WTC11 (cell line): Measurements from ENCODE around the gene OTOP1. TPM values are rescaled to one million over a fixed set of nuclear protein-coding genes. Genes with fewer than 3 reads are reported as not detected.
A peak's percentile ranks its signal among the peaks of the same experiment; 100 is the strongest.

Experiments used
- ATAC-seq: fragments of 200-7000 bp; cut with Tn5 transposase; 2 replicates; pipeline ENCODE4 v1.10.0; 2021; ENCODE audit warnings: mild to moderate bottlenecking, moderate library complexity
- CTCF ChIA-PET: fragments of 300-600 bp; sonication (Branson Sonifier 250); formaldehyde crosslinking; loops from one replicate; lab custom pipeline; 2021; ENCODE audit warnings: antibody characterized with exemption; lab: Charles Lee
- POLR2A ChIA-PET: fragments of 350-600 bp; sonication (Branson Sonifier 250); formaldehyde crosslinking; loops from one replicate; lab custom pipeline; 2021; ENCODE audit warnings: antibody characterized with exemption; lab: Charles Lee
- DNase-seq: peaks from one replicate; pipeline ENCODE4 v3.0.0; 2021; ENCODE audit warnings: low spot score
- H3K27ac Mint-ChIP-seq: 2 replicates; pipeline ENCODE4 v1.8.0; 2021; ENCODE audit warnings: mixed read lengths
- H3K27me3 Mint-ChIP-seq: 2 replicates; pipeline ENCODE4 v1.8.0; 2021; ENCODE audit warnings: low read depth, mild to moderate bottlenecking, moderate library complexity, mixed read lengths
- H3K36me3 Mint-ChIP-seq: 2 replicates; pipeline ENCODE4 v1.8.0; 2021; ENCODE audit warnings: mixed read lengths
- H3K4me1 Mint-ChIP-seq: 2 replicates; pipeline ENCODE4 v1.8.0; 2022; ENCODE audit warnings: mixed read lengths
- H3K4me3 Mint-ChIP-seq: 2 replicates; pipeline ENCODE4 v1.8.0; 2021; ENCODE audit warnings: mild to moderate bottlenecking, moderate library complexity, mixed read lengths
- H3K9me3 Mint-ChIP-seq: 2 replicates; pipeline ENCODE4 v1.8.0; 2021; ENCODE audit warnings: mixed read lengths
- AR ChIP-seq: fragments of 250-450 bp; sonication (Bioruptor Pico); IDR thresholded peaks from 2 replicates; pipeline ENCODE4 v1.9.0; 2021; ENCODE audit warnings: mild to moderate bottlenecking
- ARID4B ChIP-seq: sonication (generic); formaldehyde crosslinking; IDR thresholded peaks from 2 replicates; pipeline ENCODE4 v1.8.0; 2023; ENCODE audit warnings: missing genetic modification reagents, mild to moderate bottlenecking, borderline replicate concordance
- E2F1 ChIP-seq: sonication (generic); formaldehyde crosslinking; IDR thresholded peaks from 2 replicates; pipeline ENCODE4 v1.8.0; 2022; ENCODE audit warnings: mild to moderate bottlenecking, missing genetic modification reagents
- E2F4 ChIP-seq: sonication (generic); formaldehyde crosslinking; IDR thresholded peaks from 2 replicates; pipeline ENCODE4 v1.8.1; 2022; ENCODE audit warnings: low read depth, mild to moderate bottlenecking, moderate library complexity, missing genetic modification reagents, borderline replicate concordance
- OVOL2 ChIP-seq: fragments of 250-450 bp; sonication (Bioruptor Pico); IDR thresholded peaks from 2 replicates; pipeline ENCODE4 v1.9.0; 2021; ENCODE audit warnings: mild to moderate bottlenecking, borderline replicate concordance
- SMAD3 ChIP-seq: sonication (generic); formaldehyde crosslinking; IDR thresholded peaks from 2 replicates; pipeline ENCODE4 v1.8.0; 2022; ENCODE audit warnings: missing genetic modification reagents, mild to moderate bottlenecking, borderline replicate concordance
- TP53 ChIP-seq: sonication (generic); formaldehyde crosslinking; IDR thresholded peaks from 2 replicates; pipeline ENCODE4 v1.8.1; 2023; ENCODE audit warnings: mild to moderate bottlenecking, missing genetic modification reagents
- ZNF138 ChIP-seq: sonication (generic); formaldehyde crosslinking; conservative IDR thresholded peaks from 2 replicates; pipeline ENCODE4 v1.8.1; 2022; ENCODE audit warnings: mild to moderate bottlenecking, moderate library complexity, missing genetic modification reagents
- ZNF232 ChIP-seq: sonication (generic); formaldehyde crosslinking; IDR thresholded peaks from 2 replicates; pipeline ENCODE4 v1.8.0; 2022; ENCODE audit warnings: mild to moderate bottlenecking, missing genetic modification reagents
- total RNA-seq: library from RNA; stranded (reverse); gene quantifications from 3 replicates; pipeline ENCODE4 v1.2.3, GENCODE V29; 2021
- TF ChIP-seq, protein P1 (sequence below): sonication (generic); formaldehyde crosslinking; conservative IDR thresholded peaks from 2 replicates; pipeline ENCODE4 v1.8.1; 2023; ENCODE audit warnings: mild to moderate bottlenecking, low read depth, missing genetic modification reagents, moderate library complexity
- TF ChIP-seq, protein P2 (sequence below): sonication (generic); formaldehyde crosslinking; IDR thresholded peaks from 2 replicates; pipeline ENCODE4 v1.8.0; 2022; ENCODE audit warnings: mild to moderate bottlenecking, missing genetic modification reagents
- TF ChIP-seq, protein P3 (sequence below): fragments of 250-450 bp; sonication (Bioruptor Pico); IDR thresholded peaks from 2 replicates; pipeline ENCODE4 v1.9.0; 2021; ENCODE audit warnings: moderate library complexity, mild to moderate bottlenecking, inconsistent platforms, borderline replicate concordance

Gene OTOP1
- total RNA-seq, 1 experiment from 2014 or later = not detected

- ATAC-seq = peak; percentile 72
- CTCF ChIA-PET = interaction anchor here (0.5 to 1.7 kb wide), 10 partner anchors 9 to 171 kb away, joined by 3 to 5 read pairs (median 3); partner anchors contain the start of genes LYAR and ZBTB49
- Mint-ChIP-seq H3K4me1 (no peaks in the 10 kb centered on the region), H3K4me3 (no peak overlapping the region), H3K36me3 (no peaks in the 10 kb centered on the region), H3K27me3 (peaks cover 2% of the 10 kb centered on the region; the same call in 1 of the 2 replicates)
- no peak for TF ChIP-seq OVOL2 (CRISPR knock-in tag)
- no peak for TF ChIP-seq AR (CRISPR knock-in tag)
- TF ChIP-seq E2F1 (CRISPR knock-in tag) = no peak
- TF ChIP-seq ZNF232 = no peak
- TF ChIP-seq TP53 (CRISPR knock-in tag) = no peak
- TF ChIP-seq, protein P1, sequence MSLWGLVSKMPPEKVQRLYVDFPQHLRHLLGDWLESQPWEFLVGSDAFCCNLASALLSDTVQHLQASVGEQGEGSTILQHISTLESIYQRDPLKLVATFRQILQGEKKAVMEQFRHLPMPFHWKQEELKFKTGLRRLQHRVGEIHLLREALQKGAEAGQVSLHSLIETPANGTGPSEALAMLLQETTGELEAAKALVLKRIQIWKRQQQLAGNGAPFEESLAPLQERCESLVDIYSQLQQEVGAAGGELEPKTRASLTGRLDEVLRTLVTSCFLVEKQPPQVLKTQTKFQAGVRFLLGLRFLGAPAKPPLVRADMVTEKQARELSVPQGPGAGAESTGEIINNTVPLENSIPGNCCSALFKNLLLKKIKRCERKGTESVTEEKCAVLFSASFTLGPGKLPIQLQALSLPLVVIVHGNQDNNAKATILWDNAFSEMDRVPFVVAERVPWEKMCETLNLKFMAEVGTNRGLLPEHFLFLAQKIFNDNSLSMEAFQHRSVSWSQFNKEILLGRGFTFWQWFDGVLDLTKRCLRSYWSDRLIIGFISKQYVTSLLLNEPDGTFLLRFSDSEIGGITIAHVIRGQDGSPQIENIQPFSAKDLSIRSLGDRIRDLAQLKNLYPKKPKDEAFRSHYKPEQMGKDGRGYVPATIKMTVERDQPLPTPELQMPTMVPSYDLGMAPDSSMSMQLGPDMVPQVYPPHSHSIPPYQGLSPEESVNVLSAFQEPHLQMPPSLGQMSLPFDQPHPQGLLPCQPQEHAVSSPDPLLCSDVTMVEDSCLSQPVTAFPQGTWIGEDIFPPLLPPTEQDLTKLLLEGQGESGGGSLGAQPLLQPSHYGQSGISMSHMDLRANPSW (CRISPR knock-in tag) = no peak
- no peak for TF ChIP-seq SMAD3 (CRISPR knock-in tag)
- no peak for TF ChIP-seq ZNF138 (CRISPR knock-in tag)
- no peak for TF ChIP-seq ARID4B (CRISPR knock-in tag)
- TF ChIP-seq, protein P2, sequence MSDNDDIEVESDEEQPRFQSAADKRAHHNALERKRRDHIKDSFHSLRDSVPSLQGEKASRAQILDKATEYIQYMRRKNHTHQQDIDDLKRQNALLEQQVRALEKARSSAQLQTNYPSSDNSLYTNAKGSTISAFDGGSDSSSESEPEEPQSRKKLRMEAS (CRISPR knock-in tag) = no peak
- TF ChIP-seq, protein P3, sequence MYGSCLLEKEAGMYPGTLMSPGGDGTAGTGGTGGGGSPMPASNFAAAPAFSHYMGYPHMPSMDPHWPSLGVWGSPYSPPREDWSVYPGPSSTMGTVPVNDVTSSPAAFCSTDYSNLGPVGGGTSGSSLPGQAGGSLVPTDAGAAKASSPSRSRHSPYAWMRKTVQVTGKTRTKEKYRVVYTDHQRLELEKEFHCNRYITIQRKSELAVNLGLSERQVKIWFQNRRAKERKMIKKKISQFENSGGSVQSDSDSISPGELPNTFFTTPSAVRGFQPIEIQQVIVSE = no peak
- TF ChIP-seq E2F4 = no peak
- TF ChIP-seq, all 79 proteins: peak for 0
- no peak for DNase-seq
- H3K27ac Mint-ChIP-seq = no peak overlapping the region
- POLR2A ChIA-PET = no interaction called here
- H3K9me3 Mint-ChIP-seq = peaks cover 5% of the 10 kb centered on the region; the same call in 1 of the 2 replicates
Measured at GRCh38 chr4:4260185-4260751, 33.5 kb upstream of the OTOP1 start.
